ENCODE results near the gene AP1S1. TPM values are rescaled to one million over a fixed set of nuclear protein-coding genes. Genes with fewer than 3 reads are reported as not detected.
A peak's percentile ranks its signal among the peaks of the same experiment; 100 is the strongest.
"Not testable (repeated sequence)": the region's sequence is repeated elsewhere in the genome, so short reads cannot be mapped to it uniquely, and the experiment has no call there.

AP1S1 gene
- total and polyA plus RNA-seq, 2 donors (not counting 3 experiments of a cell fraction or from before 2014, with no cell fraction given): 93.3 to 106 TPM

GRCh38 chr7:101105248-101105647 is 49.0 kb upstream of the AP1S1 start:
- H3K4me1 ChIP-seq (ENCODE audit: control insufficient read depth, extremely low read depth, insufficient read depth, low read length): peaks cover 54% of the 10 kb centered on the region
- H3K27ac ChIP-seq (ENCODE audit: insufficient read depth, low read depth, low read length): peak overlapping the region; percentile 42
- BruUV-seq (replicated peaks); H2AFZ ChIP-seq (ENCODE audit: low read depth, low read length); H3K9me3 ChIP-seq (replicated peaks; ENCODE audit: control insufficient read depth, insufficient read depth, low read length); H3K4me2 ChIP-seq (ENCODE audit: insufficient read depth, low read length); FAIRE-seq; H3K9ac ChIP-seq (replicated peaks; ENCODE audit: extremely low read depth, insufficient read depth, low read length); H4K20me1 ChIP-seq (replicated peaks; ENCODE audit: control insufficient read depth, extremely low read depth, insufficient read depth, low read length); intact Hi-C loops (cut with micrococcal nuclease); H3K36me3 ChIP-seq (ENCODE audit: control insufficient read depth in 2 of 2, extremely low read depth in 1 of 2, insufficient read depth in 2 of 2, low read length in 2 of 2); DNase-seq (ENCODE audit: low read depth, low spot score); dilution Hi-C loops (cut with MboI; ENCODE audit: extremely low pct_ligation_motif_present, low sequenced_read_pairs); H3K27me3 ChIP-seq (ENCODE audit: control insufficient read depth in 2 of 2, insufficient read depth in 2 of 2, low read length in 2 of 2); H3K9me1 ChIP-seq (replicated peaks; ENCODE audit: control insufficient read depth, extremely low read depth, insufficient read depth, low read length); H3K4me3 ChIP-seq (replicated peaks in 1 of 3; ENCODE audit: insufficient read depth in 1 of 3, low read depth in 1 of 3, low read length in 3 of 3): not testable (repeated sequence)
- ChIA-PET CTCF (interaction anchor here (1.4 kb wide), 1 partner anchor 12 kb away, joined by 4 read pairs; no protein-coding TSS in a partner anchor), POLR2A (interaction anchor here (1.2 to 3.0 kb wide), 3 partner anchors 15 to 21 kb away, joined by 4 to 32 read pairs (median 5); partner anchors contain the start of gene SERPINE1)
- peaks cover 10% of the 10 kb centered on the region for H3K79me2 ChIP-seq (ENCODE audit: control insufficient read depth, insufficient read depth, low read length)

- Histone ChIP-seq H3K9ac (replicated peaks; ENCODE audit: extremely low read depth, insufficient read depth, low read length) (no peak overlapping the region), H3K4me1 (ENCODE audit: control insufficient read depth, extremely low read depth, insufficient read depth, low read length) (peaks cover 50% of the 10 kb centered on the region), H3K36me3 (ENCODE audit: control insufficient read depth in 2 of 2, extremely low read depth in 1 of 2, insufficient read depth in 2 of 2, low read length in 2 of 2) (no peaks in the 10 kb centered on the region), H4K20me1 (replicated peaks; ENCODE audit: control insufficient read depth, extremely low read depth, insufficient read depth, low read length) (no peaks in the 10 kb centered on the region), H3K79me2 (ENCODE audit: control insufficient read depth, insufficient read depth, low read length) (peaks cover 11% of the 10 kb centered on the region), H3K4me2 (ENCODE audit: insufficient read depth, low read length) (no peak overlapping the region), H3K27ac (ENCODE audit: insufficient read depth, low read depth, low read length) (no peak overlapping the region), H3K9me1 (replicated peaks; ENCODE audit: control insufficient read depth, extremely low read depth, insufficient read depth, low read length) (no peaks in the 10 kb centered on the region), H3K27me3 (ENCODE audit: control insufficient read depth in 2 of 2, insufficient read depth in 2 of 2, low read length in 2 of 2) (no peaks in the 10 kb centered on the region), H2AFZ (ENCODE audit: low read depth, low read length) (no peak overlapping the region), H3K4me3 (replicated peaks in 1 of 3; ENCODE audit: insufficient read depth in 1 of 3, low read depth in 1 of 3, low read length in 3 of 3) (no peak overlapping the region), H3K9me3 (replicated peaks; ENCODE audit: control insufficient read depth, insufficient read depth, low read length) (no peaks in the 10 kb centered on the region)
- DNase-seq (ENCODE audit: low read depth, low spot score): no peak
- dilution Hi-C loops (cut with MboI; ENCODE audit: extremely low pct_ligation_motif_present, low sequenced_read_pairs): no loop called here
- no peak for FAIRE-seq
- ChIA-PET POLR2A (interaction anchor here (8.8 kb wide), 1 partner anchor 22 kb away, joined by 132 read pairs; the partner anchor contains the start of gene SERPINE1), CTCF (interaction anchor here (1.5 kb wide), 1 partner anchor 37 kb away, joined by 3 read pairs; no protein-coding TSS in a partner anchor)
- TF ChIP-seq JUN (IDR thresholded peaks at IDR 0.05; ENCODE audit: borderline replicate concordance, insufficient read depth, insufficient read length, low read depth): no peak
- no peak for TF ChIP-seq POLR2AphosphoS5 (IDR thresholded peaks at IDR 0.05; ENCODE audit: insufficient read depth, low read depth, low read length)
- no peak for TF ChIP-seq MYC (IDR thresholded peaks at IDR 0.05; ENCODE audit: low read depth, low read length)
- no peak for TF ChIP-seq POLR2A (IDR thresholded peaks at IDR 0.05; ENCODE audit: low read depth, low read length)
- TF ChIP-seq EZH2 (IDR thresholded peaks at IDR 0.05; ENCODE audit: borderline replicate concordance, low read depth, low read length, severe bottlenecking): no peak
- no peak for TF ChIP-seq CTCF (IDR thresholded peaks at IDR 0.05; ENCODE audit: extremely low read depth in 1 of 2, insufficient read depth in 1 of 2, low read depth in 1 of 2, low read length in 2 of 2)
- TF ChIP-seq GATA2 (IDR thresholded peaks at IDR 0.05; ENCODE audit: insufficient read depth, insufficient read length, low read depth, low read length): no peak
- TF ChIP-seq MAX (IDR thresholded peaks at IDR 0.05; ENCODE audit: insufficient read depth, insufficient read length): no peak
- no peak for TF ChIP-seq FOS (IDR thresholded peaks at IDR 0.05; ENCODE audit: borderline replicate concordance, insufficient read depth, low read length)
- BruUV-seq (replicated peaks): no TSS peak
- intact Hi-C loops (cut with micrococcal nuclease): no loop called here
Measured at GRCh38 chr7:101106386-101106785, 47.9 kb upstream of the AP1S1 start.

Data from endothelial cell of umbilical vein (primary cell).